ENCODE data around the gene LRRC57.

GRCh38 chr15:42502477-42502876 lies 46.1 kb downstream of the LRRC57 start:
- TF ChIP-seq POLR2A (IDR thresholded peaks at IDR 0.05) (no peak), POLR2AphosphoS5 (IDR thresholded peaks at IDR 0.05; ENCODE audit: insufficient read depth in 1 of 2, low read depth in 1 of 2) (no peak)
- TF ChIP-seq, protein P1, sequence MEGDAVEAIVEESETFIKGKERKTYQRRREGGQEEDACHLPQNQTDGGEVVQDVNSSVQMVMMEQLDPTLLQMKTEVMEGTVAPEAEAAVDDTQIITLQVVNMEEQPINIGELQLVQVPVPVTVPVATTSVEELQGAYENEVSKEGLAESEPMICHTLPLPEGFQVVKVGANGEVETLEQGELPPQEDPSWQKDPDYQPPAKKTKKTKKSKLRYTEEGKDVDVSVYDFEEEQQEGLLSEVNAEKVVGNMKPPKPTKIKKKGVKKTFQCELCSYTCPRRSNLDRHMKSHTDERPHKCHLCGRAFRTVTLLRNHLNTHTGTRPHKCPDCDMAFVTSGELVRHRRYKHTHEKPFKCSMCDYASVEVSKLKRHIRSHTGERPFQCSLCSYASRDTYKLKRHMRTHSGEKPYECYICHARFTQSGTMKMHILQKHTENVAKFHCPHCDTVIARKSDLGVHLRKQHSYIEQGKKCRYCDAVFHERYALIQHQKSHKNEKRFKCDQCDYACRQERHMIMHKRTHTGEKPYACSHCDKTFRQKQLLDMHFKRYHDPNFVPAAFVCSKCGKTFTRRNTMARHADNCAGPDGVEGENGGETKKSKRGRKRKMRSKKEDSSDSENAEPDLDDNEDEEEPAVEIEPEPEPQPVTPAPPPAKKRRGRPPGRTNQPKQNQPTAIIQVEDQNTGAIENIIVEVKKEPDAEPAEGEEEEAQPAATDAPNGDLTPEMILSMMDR (IDR thresholded peaks at IDR 0.05): no peak

Measured in vagina (tissue), 2 donors.